Esophagus muscularis mucosa (tissue), 4 donors: ENCODE data around the gene PIMREG. TPM values are rescaled to one million over a fixed set of nuclear protein-coding genes. Genes with fewer than 3 reads are reported as not detected.

Experiments
- DNase-seq: peaks from one replicate; pipeline ENCODE4 v3.0.0-alpha.2; 2017; ENCODE audit errors: extremely low spot score
- H3K27ac ChIP-seq, 4 donors: fragments of 200-600 bp; sonication (generic); replicated peaks in 1 of 4; 1 replicate in 3 of 4; 2 replicates in 1 of 4; pipeline ENCODE4 v1.5.1; 2016 to 2019; ENCODE audit warnings: mild to moderate bottlenecking in 1 of 4
- H3K27me3 ChIP-seq, 4 donors: fragments of 200-600 bp; sonication (generic); one replicate each; pipeline versions ENCODE4 v1.5.1 to v1.6.0; 2016 to 2019
- H3K36me3 ChIP-seq, 4 donors: fragments of 200-600 bp; sonication (generic); one replicate each; pipeline ENCODE4 v1.5.1; 2016 to 2019
- H3K4me1 ChIP-seq, 4 donors: fragments of 200-600 bp; sonication (generic); one replicate each; pipeline ENCODE4 v1.5.1; 2016 to 2019
- H3K4me3 ChIP-seq, 4 donors: fragments of 200-600 bp; sonication (generic); 1 replicate in 2 of 4; 2 replicates in 2 of 4; pipeline ENCODE4 v1.5.1; 2016 to 2019; ENCODE audit warnings: mild to moderate bottlenecking in 4 of 4, moderate library complexity in 1 of 4
- H3K9me3 ChIP-seq, 4 donors: fragments of 200-600 bp; sonication (generic); 1 replicate in 3 of 4; 2 replicates in 1 of 4; pipeline ENCODE4 v1.5.1; 2016 to 2019
- CTCF ChIP-seq, 3 experiments: fragments of 200-600 bp in 2 of 3; fragments of 450-650 bp in 1 of 3; sonication (generic) in 2 of 3; IDR thresholded peaks; one replicate each; pipeline ENCODE4 v1.5.1; 2017 to 2019; ENCODE audit warnings: antibody characterized with exemption in 3 of 3, mild to moderate bottlenecking in 2 of 3, moderate library complexity in 1 of 3
- EP300 ChIP-seq: sonication (generic); formaldehyde crosslinking; IDR thresholded peaks from one replicate; pipeline ENCODE4 v1.6.1; 2017; ENCODE audit warnings: antibody characterized with exemption
- POLR2A ChIP-seq: fragments of 450-650 bp; IDR thresholded peaks from one replicate; pipeline ENCODE4 v1.6.1; 2017; ENCODE audit warnings: antibody characterized with exemption, moderate library complexity, mild to moderate bottlenecking, low read depth
- POLR2AphosphoS5 ChIP-seq, 2 donors: sonication (generic); formaldehyde crosslinking; IDR thresholded peaks; one replicate each; pipeline ENCODE4 v1.6.1; 2017; ENCODE audit warnings: antibody characterized with exemption in 2 of 2
- WGBS: methylation state at CpG from one replicate; pipeline ENCODE4 v1.1.5; 2018; 5-methylcytosine and 5-hydroxymethylcytosine counted together
- intact Hi-C: fragments of 100-400 bp; cut with DNase I; formaldehyde crosslinking; loops from one replicate; pipeline ENCODE4 v1.15.1; 2023
- total RNA-seq, 4 donors: library from RNA; depleted of rRNA; stranded (reverse); fragments of >200 nt; gene quantifications; one replicate each; pipeline versions ENCODE4 v1.1.0 to v1.2.1, GENCODE V29; 2016

Gene PIMREG
- total RNA-seq, 4 donors from 2014 or later = 0.80 TPM; not detected in 3

DNA sequence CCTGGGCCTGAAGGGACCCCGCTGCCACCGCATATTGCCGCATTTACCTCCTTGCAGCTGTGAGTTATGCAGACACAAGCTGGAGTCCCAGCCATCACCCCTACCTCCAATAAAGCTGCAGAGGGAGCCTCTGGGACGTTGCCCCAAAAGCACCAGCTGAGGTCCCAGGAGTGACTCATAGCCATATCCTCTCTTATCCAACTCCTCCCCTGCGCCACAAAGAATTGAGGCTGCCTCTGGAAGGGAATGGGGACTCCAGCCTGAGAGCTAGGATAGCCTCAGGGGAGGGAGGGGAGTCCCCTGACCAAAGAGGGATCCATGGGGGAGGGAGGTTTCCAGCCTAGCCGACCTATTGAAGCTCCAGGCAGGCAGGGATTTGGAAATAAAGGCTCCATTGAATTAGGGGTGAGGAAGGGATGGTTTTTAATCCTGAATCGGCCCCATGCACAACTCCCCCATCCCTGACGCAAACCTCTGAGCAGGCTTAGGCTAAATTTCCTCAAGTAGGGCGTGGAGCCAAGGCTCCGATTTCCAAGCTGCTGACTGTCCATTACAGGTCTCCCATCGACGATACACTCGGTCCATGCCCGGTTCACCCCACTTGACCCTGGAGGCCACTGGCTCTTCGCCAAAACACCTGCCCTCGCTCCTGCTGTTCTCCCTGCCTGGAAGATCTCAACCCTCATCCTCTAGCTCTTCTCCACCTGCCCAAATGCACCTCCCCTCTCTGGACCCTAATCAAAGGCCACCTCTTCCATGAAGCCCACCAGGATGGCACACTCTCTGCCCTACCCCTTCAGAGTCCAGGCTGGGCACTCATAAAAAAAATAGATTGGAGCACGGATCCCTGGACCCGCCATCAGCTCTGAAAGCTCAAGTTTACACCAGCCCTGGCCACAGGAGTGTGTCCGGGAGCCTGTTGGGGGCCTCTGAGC, 27.5 kb downstream of the PIMREG start:
- no peak for TF ChIP-seq CTCF (IDR thresholded peaks at IDR 0.05)
- intact Hi-C loops = loop anchor here (5.0 kb wide), 2 partner anchors 86 to 171 kb away; partner anchors contain the start of genes KIAA0753, PITPNM3 and TXNDC17

DNA sequence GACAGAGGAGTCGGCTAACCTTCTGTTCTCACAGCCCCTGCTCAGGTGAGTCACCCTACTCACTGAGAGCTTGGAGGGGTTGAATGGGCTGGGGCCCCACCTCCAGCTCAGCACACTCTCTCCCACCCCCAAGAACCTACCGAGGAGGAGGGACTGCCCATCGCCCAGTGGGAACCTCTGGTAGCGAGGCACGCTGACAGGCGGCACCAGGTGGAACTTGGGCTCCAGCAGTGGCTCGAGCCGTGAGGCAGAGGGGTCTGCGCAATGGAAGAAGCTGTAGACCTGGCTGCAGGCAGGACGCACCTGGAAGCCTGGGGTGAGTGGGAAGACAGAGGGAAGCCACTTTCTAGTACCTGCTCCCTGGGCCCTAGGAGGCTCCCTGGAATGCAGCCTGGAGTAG, 28.3 kb downstream of the PIMREG start:
- DNase-seq = no peak
- Histone ChIP-seq H3K9me3 (no peaks in the 10 kb centered on the region), H3K4me3 (no peak overlapping the region), H3K36me3 (peaks cover 0 to 65% (median 38%) of the 10 kb centered on the region in 4 donors), H3K27me3 (no peaks in the 10 kb centered on the region), H3K4me1 (peaks cover 0 to 40% (median 29%) of the 10 kb centered on the region in 4 donors), H3K27ac (peak overlapping the region in 1 of 4 donors; percentile 8)
- 93% methylated on average over 3 of the region's 10 CpGs for WGBS
- TF ChIP-seq CTCF (IDR thresholded peaks at IDR 0.05) (no peak), POLR2AphosphoS5 (IDR thresholded peaks at IDR 0.05) (no peak), EP300 (no peak), POLR2A (no peak)
- intact Hi-C loops = loop anchor here (5.0 kb wide), 2 partner anchors 85 to 170 kb away; partner anchors contain the start of genes KIAA0753, PITPNM3 and TXNDC17

More for the DNA sequence above, 27.5 kb downstream of the PIMREG start:
- Histone ChIP-seq H3K4me3 (no peak overlapping the region), H3K27me3 (no peaks in the 10 kb centered on the region), H3K4me1 (peaks cover 0 to 38% (median 28%) of the 10 kb centered on the region in 4 donors), H3K9me3 (no peaks in the 10 kb centered on the region), H3K36me3 (peaks cover 0 to 64% (median 36%) of the 10 kb centered on the region in 4 donors), H3K27ac (peak overlapping the region in 1 of 4 donors; percentile 8)
- 75% methylated on average over 18 of the region's 19 CpGs for WGBS
- DNase-seq = no peak

DNA sequence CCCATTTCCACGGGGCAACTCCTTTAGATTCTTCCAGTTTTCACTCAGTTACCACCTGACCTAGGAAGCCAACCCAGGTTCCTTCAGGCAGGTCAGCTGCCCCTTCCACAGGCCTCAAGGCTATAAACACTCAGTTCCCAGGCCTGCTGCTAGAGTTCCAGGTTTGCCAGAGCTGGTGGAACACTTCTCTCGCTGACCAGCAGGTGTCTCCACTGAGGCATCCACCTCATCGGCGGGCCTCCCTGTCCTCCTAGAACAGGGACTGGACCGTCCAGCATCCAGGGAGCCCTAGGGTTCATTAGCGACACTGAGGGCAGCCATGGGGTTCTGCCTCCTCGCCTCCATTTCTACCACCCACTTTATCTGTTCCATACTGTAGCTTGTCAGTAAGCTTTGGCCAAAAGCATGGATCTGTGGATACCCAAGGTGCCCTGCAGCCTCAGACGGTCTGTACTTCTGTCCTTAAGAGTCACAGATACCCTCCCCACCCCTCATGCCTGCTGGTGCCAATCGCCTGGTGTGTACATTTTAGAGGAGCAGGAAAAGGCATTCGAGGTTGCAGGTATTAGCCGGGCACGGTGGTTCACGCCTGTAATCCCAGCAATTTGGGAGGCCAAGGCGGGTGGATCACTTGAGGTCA, 29.0 kb downstream of the PIMREG start:
- H3K4me3 ChIP-seq = no peak overlapping the region
- 58% methylated on average over 11 of the region's 14 CpGs for WGBS
- DNase-seq = no peak
- H3K27me3 ChIP-seq = no peaks in the 10 kb centered on the region
- no peaks in the 10 kb centered on the region for H3K9me3 ChIP-seq
- TF ChIP-seq POLR2AphosphoS5 (IDR thresholded peaks at IDR 0.05) = peak; percentile 45 to 68
- TF ChIP-seq CTCF (IDR thresholded peaks at IDR 0.05) = peak; percentile 91 to 99 (median 95)
- TF ChIP-seq POLR2A = no peak
- no peak for TF ChIP-seq EP300
- peaks cover 0 to 40% (median 29%) of the 10 kb centered on the region in 4 donors for H3K4me1 ChIP-seq
- intact Hi-C loops = loop anchor here (5.0 kb wide), 2 partner anchors 84 to 169 kb away; partner anchors contain the start of genes KIAA0753, PITPNM3 and TXNDC17
- H3K27ac ChIP-seq = peak overlapping the region in 1 of 4 donors; percentile 24
- H3K36me3 ChIP-seq = peaks cover 0 to 65% (median 35%) of the 10 kb centered on the region in 4 donors

GRCh38 chr17:6474376-6474775, 30.1 kb downstream of the PIMREG start:
- H3K27me3 ChIP-seq = no peaks in the 10 kb centered on the region
- no peaks in the 10 kb centered on the region for H3K9me3 ChIP-seq
- peaks cover 0 to 40% (median 29%) of the 10 kb centered on the region in 4 donors for H3K4me1 ChIP-seq
- intact Hi-C loops = loop anchor here (5.0 kb wide), 2 partner anchors 83 to 168 kb away; partner anchors contain the start of genes KIAA0753, PITPNM3 and TXNDC17
- DNase-seq = no peak
- H3K4me3 ChIP-seq = no peak overlapping the region
- peaks cover 0 to 65% (median 32%) of the 10 kb centered on the region in 4 donors for H3K36me3 ChIP-seq
- H3K27ac ChIP-seq = peak overlapping the region in 1 of 4 donors; percentile 65
- WGBS = 92% methylated on average over 22 of the region's 22 CpGs
- TF ChIP-seq CTCF (IDR thresholded peaks at IDR 0.05) (no peak), POLR2AphosphoS5 (IDR thresholded peaks at IDR 0.05) (no peak), POLR2A (no peak), EP300 (no peak)
